Dedifferentiated amniotic fluid mesenchymal stem cell (primary cell): ENCODE data around the gene AP2A2.

Experiments used
- DNase-seq: peaks from one replicate; pipeline ENCODE4 v3.0.0-alpha.2; 2016; ENCODE audit errors: extremely low spot score

The AP2A2 gene

GRCh38 chr11:1041936-1042608, 116.4 kb downstream of the AP2A2 start:
- DNase-seq: no peak

- DNase-seq: no peak
Measured at GRCh38 chr11:1042626-1043562, 117.2 kb downstream of the AP2A2 start.

- no peak for DNase-seq
Measured at GRCh38 chr11:1043563-1044096, 118.0 kb downstream of the AP2A2 start.

- no peak for DNase-seq
Measured at GRCh38 chr11:1044160-1044559, 118.5 kb downstream of the AP2A2 start.

- DNase-seq: no peak
Measured at GRCh38 chr11:1047595-1048156, 122.0 kb downstream of the AP2A2 start.

- no peak for DNase-seq
Measured at GRCh38 chr11:1048375-1049070, 122.9 kb downstream of the AP2A2 start.

- DNase-seq: no peak
Measured at GRCh38 chr11:1049071-1049405, 123.4 kb downstream of the AP2A2 start.

GRCh38 chr11:1049431-1049891, 123.8 kb downstream of the AP2A2 start:
- no peak for DNase-seq

GRCh38 chr11:1049911-1050580, 124.4 kb downstream of the AP2A2 start:
- no peak for DNase-seq

GRCh38 chr11:1050581-1051355, 125.1 kb downstream of the AP2A2 start:
- DNase-seq: peak; percentile 15

GRCh38 chr11:1051356-1052132, 125.9 kb downstream of the AP2A2 start:
- no peak for DNase-seq

GRCh38 chr11:1052133-1053011, 126.7 kb downstream of the AP2A2 start:
- no peak for DNase-seq

GRCh38 chr11:1053121-1053901, 127.6 kb downstream of the AP2A2 start:
- no peak for DNase-seq

- no peak for DNase-seq
Measured at GRCh38 chr11:1054143-1055108, 128.8 kb downstream of the AP2A2 start.

- no peak for DNase-seq
Measured at GRCh38 chr11:1055109-1055703, 129.5 kb downstream of the AP2A2 start.
